Naive thymus-derived CD4-positive, alpha-beta T cell (primary cell): ENCODE measurements around the gene DEFB112. TPM values are rescaled to one million over a fixed set of nuclear protein-coding genes. Genes with fewer than 3 reads are reported as not detected.

ENCODE experiments used
- ATAC-seq: fragments of 150-1000 bp; cut with Tn5 transposase; 2 replicates; pipeline ENCODE4 v1.10.0; 2021; ENCODE audit warnings: mild to moderate bottlenecking, moderate library complexity
- CTCF ChIA-PET: fragments of 350-600 bp; sonication (Branson Sonifier 250); formaldehyde crosslinking; loops from one replicate; lab custom pipeline; 2021; ENCODE audit warnings: antibody characterized with exemption; lab: Charles Lee
- POLR2A ChIA-PET: fragments of 350-600 bp; sonication (Branson Sonifier 250); formaldehyde crosslinking; loops from one replicate; lab custom pipeline; 2021; ENCODE audit warnings: antibody characterized with exemption, inconsistent platforms; lab: Charles Lee
- DNase-seq, 9 donors: peaks; one replicate each; pipeline versions ENCODE4 v3.0.0 to v3.0.0-alpha.2; 2020 to 2022; ENCODE audit warnings: mixed read lengths in 1 of 9
- H3K27ac ChIP-seq: one replicate; pipeline ENCODE4 v1.7.0; 2013; ENCODE audit warnings: mild to moderate bottlenecking, low read depth, low read length, moderate library complexity
- H3K27me3 ChIP-seq, 2 donors: one replicate each; pipeline ENCODE4 v1.7.0; 2013; ENCODE audit warnings: low read length in 2 of 2, mild to moderate bottlenecking in 2 of 2, moderate library complexity in 2 of 2; ENCODE audit not compliant: control insufficient read depth in 2 of 2, insufficient read depth in 2 of 2
- H3K36me3 ChIP-seq, 3 experiments: 1 replicate in 2 of 3; 2 replicates in 1 of 3; pipeline ENCODE4 v1.7.0; 2013; ENCODE audit warnings: low read length in 3 of 3, mild to moderate bottlenecking in 3 of 3, moderate library complexity in 1 of 3; ENCODE audit not compliant: insufficient read depth in 3 of 3, control insufficient read depth in 2 of 3
- H3K4me1 ChIP-seq, 2 donors: one replicate each; pipeline ENCODE4 v1.7.0; 2013; ENCODE audit warnings: low read length in 2 of 2, mild to moderate bottlenecking in 2 of 2, moderate library complexity in 1 of 2; ENCODE audit not compliant: control insufficient read depth in 2 of 2, insufficient read depth in 2 of 2
- H3K4me3 ChIP-seq: 2 replicates; pipeline ENCODE4 v1.7.0; 2013; ENCODE audit warnings: mild to moderate bottlenecking, low read length
- H3K9me3 ChIP-seq, 3 experiments: 1 replicate in 2 of 3; 2 replicates in 1 of 3; pipeline ENCODE4 v1.7.0; 2013; ENCODE audit warnings: low read length in 3 of 3; ENCODE audit not compliant: control insufficient read depth in 2 of 3
- H3K27ac Mint-ChIP-seq, 9 donors: one replicate each; pipeline ENCODE4 v1.8.0; 2020 to 2022; ENCODE audit warnings: mixed read lengths in 9 of 9, mild to moderate bottlenecking in 8 of 9, moderate library complexity in 5 of 9, inconsistent platforms in 2 of 9
- H3K27me3 Mint-ChIP-seq, 5 donors: one replicate each; pipeline ENCODE4 v1.8.0; 2021 to 2022; ENCODE audit warnings: mixed read lengths in 5 of 5, mild to moderate bottlenecking in 1 of 5
- H3K36me3 Mint-ChIP-seq, 5 donors: one replicate each; pipeline ENCODE4 v1.8.0; 2020 to 2022; ENCODE audit warnings: mixed read lengths in 5 of 5, mild to moderate bottlenecking in 3 of 5, inconsistent platforms in 1 of 5
- H3K4me1 Mint-ChIP-seq, 7 donors: one replicate each; pipeline ENCODE4 v1.8.0; 2020 to 2022; ENCODE audit warnings: mixed read lengths in 7 of 7, mild to moderate bottlenecking in 3 of 7, inconsistent platforms in 1 of 7
- H3K4me3 Mint-ChIP-seq, 10 donors: one replicate each; pipeline ENCODE4 v1.8.0; 2020 to 2022; ENCODE audit warnings: mild to moderate bottlenecking in 10 of 10, mixed read lengths in 10 of 10, moderate library complexity in 6 of 10, inconsistent platforms in 2 of 10
- H3K9me3 Mint-ChIP-seq, 11 donors: one replicate each; pipeline ENCODE4 v1.8.0; 2020 to 2022; ENCODE audit warnings: mixed read lengths in 11 of 11, mild to moderate bottlenecking in 4 of 11, inconsistent platforms in 1 of 11, moderate library complexity in 1 of 11
- intact Hi-C, 2 donors: fragments of 100-400 bp; cut with micrococcal nuclease; formaldehyde crosslinking; loops; one replicate each; pipeline ENCODE4 v1.15.1; 2023
- polyA plus RNA-seq, 2 donors: library from polyadenylated mRNA; unstranded; fragments of 300-500 nt; fragmentation: Illumina TruSeq; gene quantifications; one replicate each; pipeline ENCODE4 v1.2.3, GENCODE V29; 2021
- total RNA-seq, 6 experiments: library from RNA in 5 of 6; stranded (reverse) in 5 of 6; gene quantifications; 1 replicate in 5 of 6; 2 replicates in 1 of 6; pipeline ENCODE4 v1.2.3 and lab custom pipeline; 2021 to 2026

The DEFB112 gene
- total and polyA plus RNA-seq, 7 experiments from 2014 or later: not detected

DNA sequence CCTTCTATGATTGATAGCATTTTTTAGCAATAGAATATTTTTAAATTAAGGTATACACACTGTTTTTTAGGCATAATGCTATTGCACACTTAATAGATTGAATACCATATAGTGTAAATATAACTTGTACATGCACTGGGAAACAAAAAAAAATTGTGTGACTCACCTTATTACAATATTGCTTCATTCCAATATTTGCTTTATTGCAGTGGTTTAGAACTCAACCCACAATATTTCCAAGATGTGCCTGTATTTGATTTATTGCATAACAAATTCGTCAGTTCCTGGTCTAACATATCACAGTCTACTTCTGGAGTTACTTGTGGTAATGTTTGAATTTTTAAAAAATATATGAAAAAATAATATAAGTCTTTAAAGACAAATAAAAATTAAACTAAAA, 41.9 kb upstream of the DEFB112 start:
- no peaks in the 10 kb centered on the region for H3K36me3 ChIP-seq
- H3K27ac ChIP-seq: no peak overlapping the region
- ATAC-seq (no peak), DNase-seq (no peak)
- ChIA-PET CTCF (no interaction called here), POLR2A (no interaction called here)
- H3K27me3 ChIP-seq: no peaks in the 10 kb centered on the region
- Mint-ChIP-seq H3K4me1 (no peaks in the 10 kb centered on the region), H3K36me3 (peaks cover 0 to 3% (median 0%) of the 10 kb centered on the region in 5 donors), H3K9me3 (peaks cover 0 to 8% (median 0%) of the 10 kb centered on the region in 11 donors), H3K27ac (no peak overlapping the region), H3K4me3 (no peak overlapping the region), H3K27me3 (no peaks in the 10 kb centered on the region)
- no peak overlapping the region for H3K4me3 ChIP-seq
- intact Hi-C loops: no loop called here
- H3K4me1 ChIP-seq: no peaks in the 10 kb centered on the region
- H3K9me3 ChIP-seq: no peaks in the 10 kb centered on the region

DNA sequence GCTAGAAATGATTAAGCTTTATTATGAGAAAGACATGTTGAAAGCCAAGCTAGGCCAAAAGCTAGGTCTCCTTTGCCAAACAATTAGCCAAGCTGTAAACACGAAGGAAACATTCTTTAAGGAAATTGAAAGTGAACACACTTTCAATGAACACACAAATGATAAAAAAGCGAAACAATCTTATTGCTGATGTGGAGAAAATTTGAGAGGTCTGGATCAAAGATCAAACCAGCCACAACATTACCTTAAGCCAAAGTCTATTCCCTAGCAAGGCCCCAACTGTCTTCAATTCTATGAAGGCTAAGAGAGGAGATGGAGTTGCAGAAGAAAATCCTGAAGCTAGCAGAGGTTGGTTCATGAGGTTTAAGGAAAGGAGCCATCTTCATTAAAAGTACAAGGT, 40.2 kb upstream of the DEFB112 start:
- Histone ChIP-seq H3K27me3 (no peaks in the 10 kb centered on the region), H3K36me3 (no peaks in the 10 kb centered on the region), H3K27ac (no peak overlapping the region), H3K4me1 (no peaks in the 10 kb centered on the region), H3K9me3 (no peaks in the 10 kb centered on the region), H3K4me3 (no peak overlapping the region)
- Mint-ChIP-seq H3K4me1 (no peaks in the 10 kb centered on the region), H3K27me3 (no peaks in the 10 kb centered on the region), H3K27ac (no peak overlapping the region), H3K9me3 (peaks cover 0 to 8% (median 0%) of the 10 kb centered on the region in 11 donors), H3K4me3 (no peak overlapping the region), H3K36me3 (peaks cover 0 to 3% (median 0%) of the 10 kb centered on the region in 5 donors)
- DNase-seq (no peak), ATAC-seq (no peak)
- intact Hi-C loops: no loop called here
- POLR2A ChIA-PET: no interaction called here
- CTCF ChIA-PET: no interaction called here

DNA sequence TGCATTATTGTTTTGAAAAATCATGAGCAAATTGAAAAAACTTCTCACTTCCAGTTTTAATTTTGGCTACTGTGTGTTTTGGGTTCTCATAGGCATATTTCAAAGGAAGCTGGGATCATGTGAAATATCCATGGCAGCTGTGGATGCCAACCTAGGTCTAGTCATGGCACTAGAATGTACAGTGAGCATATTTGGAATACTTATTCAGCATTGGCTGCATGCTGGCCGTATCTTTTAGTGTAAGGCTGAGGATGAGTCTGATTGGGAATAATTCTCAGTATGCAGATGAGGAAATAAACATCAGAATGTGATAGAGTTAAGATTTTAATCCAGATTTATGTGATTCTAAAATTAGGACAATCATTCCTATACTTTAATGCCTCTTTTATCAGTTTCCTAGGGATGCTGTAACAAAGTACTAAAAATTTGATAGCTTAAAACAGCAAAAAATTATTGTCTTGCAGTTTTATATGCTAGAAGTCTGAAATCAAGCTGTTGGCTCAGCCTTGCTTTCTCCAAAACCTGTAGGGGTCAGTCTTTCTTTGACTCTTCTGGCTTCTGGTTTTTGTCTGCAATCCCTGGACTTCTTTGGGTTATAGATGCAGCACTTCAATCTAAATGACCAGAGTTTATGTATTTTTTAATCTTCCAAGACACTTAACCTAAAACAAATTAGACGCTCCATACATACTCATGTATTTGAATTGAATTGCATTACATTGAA, 37.7 kb upstream of the DEFB112 start:
- POLR2A ChIA-PET: no interaction called here
- CTCF ChIA-PET: no interaction called here
- ATAC-seq (no peak), DNase-seq (no peak)
- Histone ChIP-seq H3K4me3 (no peak overlapping the region), H3K27ac (no peak overlapping the region), H3K36me3 (no peaks in the 10 kb centered on the region), H3K4me1 (no peaks in the 10 kb centered on the region), H3K27me3 (no peaks in the 10 kb centered on the region), H3K9me3 (no peaks in the 10 kb centered on the region)
- intact Hi-C loops: no loop called here
- H3K4me1 Mint-ChIP-seq: no peaks in the 10 kb centered on the region
- peaks cover 0 to 8% (median 0%) of the 10 kb centered on the region in 11 donors for H3K9me3 Mint-ChIP-seq
- no peak overlapping the region for H3K4me3 Mint-ChIP-seq
- H3K36me3 Mint-ChIP-seq: peaks cover 0 to 3% (median 0%) of the 10 kb centered on the region in 5 donors
- H3K27me3 Mint-ChIP-seq: no peaks in the 10 kb centered on the region
- no peak overlapping the region for H3K27ac Mint-ChIP-seq

DNA sequence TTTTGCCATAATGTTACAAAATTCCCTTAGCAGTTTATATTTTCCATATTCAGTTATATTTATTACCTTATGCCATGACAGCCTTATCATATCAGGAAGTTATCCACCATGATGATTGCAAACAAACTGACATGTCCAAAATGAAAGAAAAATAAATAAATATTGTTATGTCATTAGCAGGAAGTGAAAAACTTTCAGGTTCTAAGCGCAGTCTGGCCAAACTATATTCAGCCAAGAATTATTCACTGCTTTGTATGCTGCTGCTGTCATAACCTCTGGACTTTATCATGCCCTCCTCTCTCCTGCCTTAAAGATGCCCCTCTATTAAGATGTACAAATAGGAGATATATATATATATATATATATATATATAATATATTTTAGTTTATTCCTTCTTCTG, 27.7 kb upstream of the DEFB112 start:
- no peak overlapping the region for H3K27ac Mint-ChIP-seq
- no peaks in the 10 kb centered on the region for H3K27me3 Mint-ChIP-seq

DNA sequence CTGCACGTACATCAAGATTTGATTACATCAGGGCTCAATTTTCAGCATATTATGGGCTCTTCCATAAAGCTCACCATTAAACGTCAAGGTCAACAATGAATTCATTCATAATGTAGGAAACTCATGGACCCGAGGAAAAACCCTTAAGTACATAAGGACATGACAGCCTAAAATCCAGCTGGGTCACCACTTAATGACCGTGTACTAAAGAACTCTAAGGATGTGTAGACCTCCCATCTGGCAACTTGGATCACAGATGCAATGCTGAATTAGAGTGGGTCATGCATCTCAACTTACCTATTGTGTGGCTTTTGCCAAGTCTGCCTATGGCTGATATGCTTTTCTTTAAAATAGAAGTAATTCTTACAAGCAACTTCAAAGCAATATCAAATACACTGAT, 26.7 kb upstream of the DEFB112 start:
- Histone ChIP-seq H3K36me3 (no peaks in the 10 kb centered on the region), H3K4me1 (no peaks in the 10 kb centered on the region), H3K9me3 (no peaks in the 10 kb centered on the region), H3K27me3 (no peaks in the 10 kb centered on the region), H3K27ac (no peak overlapping the region), H3K4me3 (no peak overlapping the region)
- no peaks in the 10 kb centered on the region for H3K27me3 Mint-ChIP-seq
- ChIA-PET CTCF (no interaction called here), POLR2A (no interaction called here)
- ATAC-seq (no peak), DNase-seq (no peak)
- H3K27ac Mint-ChIP-seq: no peak overlapping the region
- H3K9me3 Mint-ChIP-seq: peaks cover 0 to 19% (median 0%) of the 10 kb centered on the region in 11 donors
- intact Hi-C loops: no loop called here
- H3K4me3 Mint-ChIP-seq: no peak overlapping the region
- no peaks in the 10 kb centered on the region for H3K36me3 Mint-ChIP-seq
- no peaks in the 10 kb centered on the region for H3K4me1 Mint-ChIP-seq

More for the DNA sequence above, 27.7 kb upstream of the DEFB112 start:
- Histone ChIP-seq H3K27me3 (no peaks in the 10 kb centered on the region), H3K36me3 (no peaks in the 10 kb centered on the region), H3K9me3 (no peaks in the 10 kb centered on the region), H3K4me1 (no peaks in the 10 kb centered on the region), H3K4me3 (no peak overlapping the region), H3K27ac (no peak overlapping the region)
- POLR2A ChIA-PET: no interaction called here
- CTCF ChIA-PET: no interaction called here
- intact Hi-C loops: no loop called here
- Mint-ChIP-seq H3K9me3 (peaks cover 0 to 10% (median 0%) of the 10 kb centered on the region in 11 donors), H3K4me1 (no peaks in the 10 kb centered on the region), H3K4me3 (no peak overlapping the region), H3K36me3 (no peaks in the 10 kb centered on the region)
- ATAC-seq: no peak
- DNase-seq: no peak

DNA sequence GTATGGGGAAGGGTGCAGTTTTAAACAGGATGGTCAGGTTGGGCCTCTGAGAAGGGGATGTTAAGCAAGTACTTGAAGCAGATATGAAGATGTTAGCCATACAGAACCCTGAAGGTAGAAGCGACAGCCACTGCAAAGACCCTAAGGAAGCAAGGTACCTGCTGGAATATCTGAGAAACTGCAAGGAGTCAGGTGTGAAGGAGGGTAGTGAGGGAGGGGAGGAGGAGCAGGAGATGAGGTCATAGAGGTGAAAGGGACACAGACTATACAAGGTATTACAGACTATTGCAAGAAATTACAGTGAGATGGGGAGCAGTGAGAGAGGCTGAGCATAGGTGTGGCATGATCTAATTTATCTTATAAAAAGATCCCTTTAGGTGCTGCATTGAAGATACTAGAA, 22.2 kb upstream of the DEFB112 start:
- Mint-ChIP-seq H3K4me3 (no peak overlapping the region), H3K27me3 (no peaks in the 10 kb centered on the region), H3K27ac (no peak overlapping the region), H3K4me1 (no peaks in the 10 kb centered on the region), H3K9me3 (peaks cover 0 to 18% (median 1%) of the 10 kb centered on the region in 11 donors), H3K36me3 (no peaks in the 10 kb centered on the region)
- ATAC-seq (no peak), DNase-seq (no peak)
- intact Hi-C loops: no loop called here
- Histone ChIP-seq H3K4me1 (no peaks in the 10 kb centered on the region), H3K36me3 (no peaks in the 10 kb centered on the region), H3K9me3 (no peaks in the 10 kb centered on the region), H3K4me3 (no peak overlapping the region), H3K27me3 (no peaks in the 10 kb centered on the region), H3K27ac (no peak overlapping the region)
- ChIA-PET CTCF (no interaction called here), POLR2A (no interaction called here)

DNA sequence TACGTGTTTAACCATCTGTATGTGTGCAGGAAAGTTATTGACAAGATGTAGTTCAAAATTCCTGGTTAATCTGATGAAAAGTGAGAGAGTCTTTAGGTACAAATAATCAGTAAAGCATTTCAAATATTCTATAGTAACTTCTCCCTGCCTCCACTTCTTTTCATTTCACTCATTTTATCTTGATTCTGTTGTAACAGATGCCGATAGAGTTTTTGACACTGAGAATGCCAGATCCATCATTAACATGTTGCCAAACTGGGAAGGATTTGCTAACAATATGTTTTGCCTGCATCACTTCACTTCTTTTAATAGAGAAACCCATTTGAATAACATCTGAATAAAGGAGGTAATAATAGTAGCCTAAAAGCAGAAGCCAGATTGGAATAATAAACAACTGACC, 20.4 kb upstream of the DEFB112 start:
- Histone ChIP-seq H3K36me3 (no peaks in the 10 kb centered on the region), H3K9me3 (no peaks in the 10 kb centered on the region), H3K27ac (no peak overlapping the region), H3K4me1 (no peaks in the 10 kb centered on the region), H3K27me3 (no peaks in the 10 kb centered on the region), H3K4me3 (no peak overlapping the region)
- H3K4me1 Mint-ChIP-seq: no peaks in the 10 kb centered on the region
- H3K36me3 Mint-ChIP-seq: no peaks in the 10 kb centered on the region
- ChIA-PET POLR2A (no interaction called here), CTCF (no interaction called here)
- DNase-seq (no peak), ATAC-seq (no peak)
- intact Hi-C loops: no loop called here
- no peak overlapping the region for H3K4me3 Mint-ChIP-seq
- H3K27me3 Mint-ChIP-seq: no peaks in the 10 kb centered on the region
- H3K9me3 Mint-ChIP-seq: peaks cover 0 to 15% (median 2%) of the 10 kb centered on the region in 11 donors
- H3K27ac Mint-ChIP-seq: no peak overlapping the region
